Gastrocnemius medialis (tissue), 4 donors: ENCODE results near the gene PLXNA2.

ENCODE experiments used
- POLR2A ChIP-seq, 2 donors: fragments of 450-650 bp; IDR thresholded peaks; one replicate each; pipeline ENCODE4 v1.6.1; 2017; ENCODE audit warnings: antibody characterized with exemption in 2 of 2, mild to moderate bottlenecking in 2 of 2, moderate library complexity in 2 of 2
- TF ChIP-seq, protein P1 (sequence below), 5 experiments: fragments of 450-650 bp in 3 of 5; fragments of 200-600 bp in 2 of 5; sonication (generic) in 2 of 5; IDR thresholded peaks in 4 of 5; conservative IDR thresholded peaks in 1 of 5; 1 replicate in 4 of 5; 2 replicates in 1 of 5; pipeline ENCODE4 v1.5.1; 2016 to 2019; ENCODE audit warnings: antibody characterized with exemption in 5 of 5, mild to moderate bottlenecking in 3 of 5, moderate library complexity in 3 of 5

DNA sequence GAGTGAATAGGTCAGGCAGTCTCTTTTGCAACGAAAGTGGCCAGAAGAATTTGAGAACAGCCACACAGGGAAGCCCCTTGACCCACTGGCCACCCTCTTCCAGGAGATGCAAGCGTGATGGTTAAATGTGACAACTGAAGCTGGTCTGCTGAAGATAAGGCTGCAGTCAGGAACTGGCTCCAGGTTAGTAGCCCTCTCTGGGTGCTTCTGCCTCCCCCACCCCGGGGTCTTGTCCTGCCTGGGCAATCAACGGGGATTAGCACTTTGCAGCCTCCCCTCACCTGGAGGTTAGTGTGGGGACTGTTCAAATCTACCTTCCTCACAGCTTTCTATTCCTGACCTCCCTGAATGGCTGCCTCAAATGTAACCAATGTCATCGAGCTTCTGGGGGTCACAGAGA, 125.9 kb downstream of the PLXNA2 start:
- TF ChIP-seq, protein P1, sequence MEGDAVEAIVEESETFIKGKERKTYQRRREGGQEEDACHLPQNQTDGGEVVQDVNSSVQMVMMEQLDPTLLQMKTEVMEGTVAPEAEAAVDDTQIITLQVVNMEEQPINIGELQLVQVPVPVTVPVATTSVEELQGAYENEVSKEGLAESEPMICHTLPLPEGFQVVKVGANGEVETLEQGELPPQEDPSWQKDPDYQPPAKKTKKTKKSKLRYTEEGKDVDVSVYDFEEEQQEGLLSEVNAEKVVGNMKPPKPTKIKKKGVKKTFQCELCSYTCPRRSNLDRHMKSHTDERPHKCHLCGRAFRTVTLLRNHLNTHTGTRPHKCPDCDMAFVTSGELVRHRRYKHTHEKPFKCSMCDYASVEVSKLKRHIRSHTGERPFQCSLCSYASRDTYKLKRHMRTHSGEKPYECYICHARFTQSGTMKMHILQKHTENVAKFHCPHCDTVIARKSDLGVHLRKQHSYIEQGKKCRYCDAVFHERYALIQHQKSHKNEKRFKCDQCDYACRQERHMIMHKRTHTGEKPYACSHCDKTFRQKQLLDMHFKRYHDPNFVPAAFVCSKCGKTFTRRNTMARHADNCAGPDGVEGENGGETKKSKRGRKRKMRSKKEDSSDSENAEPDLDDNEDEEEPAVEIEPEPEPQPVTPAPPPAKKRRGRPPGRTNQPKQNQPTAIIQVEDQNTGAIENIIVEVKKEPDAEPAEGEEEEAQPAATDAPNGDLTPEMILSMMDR (IDR thresholded peaks at IDR 0.05 in 4 of 5, conservative IDR thresholded peaks at IDR 0.05 in 1 of 5), result no peak
- TF ChIP-seq POLR2A (IDR thresholded peaks at IDR 0.05), result no peak
